Measurements from ENCODE around the gene MIGA1. TPM values are rescaled to one million over a fixed set of nuclear protein-coding genes. Genes with fewer than 3 reads are reported as not detected.

MIGA1 gene
- total and polyA plus RNA-seq, 2 of the 13 experiments (the other 11 are each of a cell fraction or from before 2014, with no cell fraction given) = 3.8 to 6.6 TPM

DNA sequence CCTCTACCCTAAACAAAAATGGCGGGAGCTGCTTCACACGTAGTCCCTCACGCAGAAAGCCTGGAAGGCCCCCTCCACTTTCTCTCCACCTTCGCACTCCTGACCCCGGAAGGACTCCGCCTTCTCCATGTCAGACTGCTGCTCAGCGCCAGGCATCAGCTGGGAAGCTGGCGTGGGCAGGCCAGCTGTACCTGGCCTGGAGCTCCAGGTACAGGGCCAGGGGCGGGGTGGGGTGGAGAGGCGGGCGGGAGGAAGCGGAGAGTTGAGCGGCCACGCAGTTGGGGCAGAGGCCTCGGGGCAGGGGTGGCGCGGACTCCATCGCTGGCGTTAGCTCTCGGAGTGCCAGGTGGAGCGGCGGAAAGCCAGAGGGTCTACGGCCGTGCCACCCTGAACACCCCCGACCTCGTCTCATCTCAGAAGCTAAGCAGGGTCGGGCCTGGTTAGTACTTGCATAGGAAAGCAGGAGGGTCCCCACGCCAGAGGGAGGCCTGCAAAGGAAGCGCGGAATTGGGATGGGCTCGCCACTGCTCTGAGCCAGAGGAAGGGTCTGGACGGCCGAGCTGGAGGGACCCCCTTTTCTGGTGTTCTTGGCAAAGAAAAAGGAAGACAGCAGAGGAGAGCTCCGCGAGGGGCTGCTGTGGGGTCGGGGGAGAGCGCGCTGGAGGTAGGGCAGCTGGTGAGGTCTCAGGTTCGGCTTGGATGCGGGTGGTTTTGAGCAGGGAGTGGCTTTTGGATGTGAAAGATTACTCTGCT, at the start of gene MIGA1 (continued):
- TF ChIP-seq DPF2 (CRISPR knock-in tag; IDR thresholded peaks at IDR 0.05; ENCODE audit: borderline replicate concordance, low read depth) (no peak), KMT2B (CRISPR knock-in tag; IDR thresholded peaks at IDR 0.05) (peak; percentile 95), BRCA1 (CRISPR knock-in tag; IDR thresholded peaks at IDR 0.05) (no peak), ZBTB46 (CRISPR knock-in tag; IDR thresholded peaks at IDR 0.05; ENCODE audit: borderline replicate concordance) (no peak), NCOA1 (CRISPR knock-in tag; IDR thresholded peaks at IDR 0.05) (no peak), TEAD2 (CRISPR knock-in tag; IDR thresholded peaks at IDR 0.05) (no peak), ZNF784 (CRISPR knock-in tag; IDR thresholded peaks at IDR 0.05; ENCODE audit: borderline replicate concordance) (0 out of 2 replicates have a peak, but pooled peaks have one; percentile 28), FOXO1 (CRISPR knock-in tag; IDR thresholded peaks at IDR 0.05) (peak; percentile 48; the same call in 1 of the 2 replicates), IKZF4 (CRISPR knock-in tag; IDR thresholded peaks at IDR 0.05; ENCODE audit: borderline replicate concordance, low read depth, not compliant biosample characterization) (no peak), RBFOX2 (IDR thresholded peaks at IDR 0.05; ENCODE audit: low read depth, low read length) (peak; percentile 57; the same call in 1 of the 2 replicates), ZNF335 (CRISPR knock-in tag; IDR thresholded peaks at IDR 0.05) (peak; percentile 97), SNRNP70 (IDR thresholded peaks at IDR 0.05; ENCODE audit: low read depth, low read length) (no peak), ZNF317 (CRISPR knock-in tag; IDR thresholded peaks at IDR 0.05) (no peak), SP140L (CRISPR knock-in tag; IDR thresholded peaks at IDR 0.05; ENCODE audit: borderline replicate concordance) (no peak), ZNF556 (CRISPR knock-in tag; IDR thresholded peaks at IDR 0.05; ENCODE audit: borderline replicate concordance) (peak; percentile 44; the same call in 1 of the 2 replicates), HDAC1 (CRISPR knock-in tag; IDR thresholded peaks at IDR 0.05) (peak; percentile 84), HMG20A (CRISPR knock-in tag; IDR thresholded peaks at IDR 0.05; ENCODE audit: borderline replicate concordance) (no peak), HMGA1 (CRISPR knock-in tag; conservative IDR thresholded peaks at IDR 0.05) (no peak), MYC (CRISPR knock-in tag; IDR thresholded peaks at IDR 0.05; ENCODE audit: borderline replicate concordance) (peak; percentile 66), KMT2A (CRISPR knock-in tag; IDR thresholded peaks at IDR 0.05) (peak; percentile 93)
- TF ChIP-seq, protein P1, sequence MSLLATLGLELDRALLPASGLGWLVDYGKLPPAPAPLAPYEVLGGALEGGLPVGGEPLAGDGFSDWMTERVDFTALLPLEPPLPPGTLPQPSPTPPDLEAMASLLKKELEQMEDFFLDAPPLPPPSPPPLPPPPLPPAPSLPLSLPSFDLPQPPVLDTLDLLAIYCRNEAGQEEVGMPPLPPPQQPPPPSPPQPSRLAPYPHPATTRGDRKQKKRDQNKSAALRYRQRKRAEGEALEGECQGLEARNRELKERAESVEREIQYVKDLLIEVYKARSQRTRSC (CRISPR knock-in tag; IDR thresholded peaks at IDR 0.05; ENCODE audit: low read depth) = no peak
- TF ChIP-seq, protein P2, sequence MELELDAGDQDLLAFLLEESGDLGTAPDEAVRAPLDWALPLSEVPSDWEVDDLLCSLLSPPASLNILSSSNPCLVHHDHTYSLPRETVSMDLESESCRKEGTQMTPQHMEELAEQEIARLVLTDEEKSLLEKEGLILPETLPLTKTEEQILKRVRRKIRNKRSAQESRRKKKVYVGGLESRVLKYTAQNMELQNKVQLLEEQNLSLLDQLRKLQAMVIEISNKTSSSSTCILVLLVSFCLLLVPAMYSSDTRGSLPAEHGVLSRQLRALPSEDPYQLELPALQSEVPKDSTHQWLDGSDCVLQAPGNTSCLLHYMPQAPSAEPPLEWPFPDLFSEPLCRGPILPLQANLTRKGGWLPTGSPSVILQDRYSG (CRISPR knock-in tag; IDR thresholded peaks at IDR 0.05) = no peak
- TF ChIP-seq, protein P3, sequence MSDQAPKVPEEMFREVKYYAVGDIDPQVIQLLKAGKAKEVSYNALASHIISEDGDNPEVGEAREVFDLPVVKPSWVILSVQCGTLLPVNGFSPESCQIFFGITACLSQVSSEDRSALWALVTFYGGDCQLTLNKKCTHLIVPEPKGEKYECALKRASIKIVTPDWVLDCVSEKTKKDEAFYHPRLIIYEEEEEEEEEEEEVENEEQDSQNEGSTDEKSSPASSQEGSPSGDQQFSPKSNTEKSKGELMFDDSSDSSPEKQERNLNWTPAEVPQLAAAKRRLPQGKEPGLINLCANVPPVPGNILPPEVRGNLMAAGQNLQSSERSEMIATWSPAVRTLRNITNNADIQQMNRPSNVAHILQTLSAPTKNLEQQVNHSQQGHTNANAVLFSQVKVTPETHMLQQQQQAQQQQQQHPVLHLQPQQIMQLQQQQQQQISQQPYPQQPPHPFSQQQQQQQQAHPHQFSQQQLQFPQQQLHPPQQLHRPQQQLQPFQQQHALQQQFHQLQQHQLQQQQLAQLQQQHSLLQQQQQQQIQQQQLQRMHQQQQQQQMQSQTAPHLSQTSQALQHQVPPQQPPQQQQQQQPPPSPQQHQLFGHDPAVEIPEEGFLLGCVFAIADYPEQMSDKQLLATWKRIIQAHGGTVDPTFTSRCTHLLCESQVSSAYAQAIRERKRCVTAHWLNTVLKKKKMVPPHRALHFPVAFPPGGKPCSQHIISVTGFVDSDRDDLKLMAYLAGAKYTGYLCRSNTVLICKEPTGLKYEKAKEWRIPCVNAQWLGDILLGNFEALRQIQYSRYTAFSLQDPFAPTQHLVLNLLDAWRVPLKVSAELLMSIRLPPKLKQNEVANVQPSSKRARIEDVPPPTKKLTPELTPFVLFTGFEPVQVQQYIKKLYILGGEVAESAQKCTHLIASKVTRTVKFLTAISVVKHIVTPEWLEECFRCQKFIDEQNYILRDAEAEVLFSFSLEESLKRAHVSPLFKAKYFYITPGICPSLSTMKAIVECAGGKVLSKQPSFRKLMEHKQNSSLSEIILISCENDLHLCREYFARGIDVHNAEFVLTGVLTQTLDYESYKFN (CRISPR knock-in tag; conservative IDR thresholded peaks at IDR 0.05) = no peak

Data from HepG2 (cell line).